ENCODE results near the gene LRMDA.

DNA sequence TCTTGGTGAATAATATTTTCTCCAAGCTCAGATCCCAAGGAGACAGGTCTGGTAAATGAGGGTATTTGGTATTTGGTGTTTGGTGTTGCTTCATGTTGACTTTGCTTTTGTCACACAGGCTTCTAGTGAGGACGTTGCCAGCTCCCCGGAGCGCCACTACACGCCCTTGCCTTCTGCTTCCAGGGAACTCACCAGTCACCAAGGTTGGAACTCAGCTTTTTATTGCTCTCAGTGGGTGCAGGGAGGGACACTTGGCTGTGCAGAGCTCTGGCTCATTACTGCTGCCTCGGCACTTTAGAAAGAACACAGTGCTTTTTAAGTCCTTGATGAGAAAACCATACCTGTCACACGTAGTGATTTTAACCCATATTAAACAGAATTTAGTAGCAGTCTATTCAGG, 892.9 kb downstream of the LRMDA start:
- TF ChIP-seq, protein P1, sequence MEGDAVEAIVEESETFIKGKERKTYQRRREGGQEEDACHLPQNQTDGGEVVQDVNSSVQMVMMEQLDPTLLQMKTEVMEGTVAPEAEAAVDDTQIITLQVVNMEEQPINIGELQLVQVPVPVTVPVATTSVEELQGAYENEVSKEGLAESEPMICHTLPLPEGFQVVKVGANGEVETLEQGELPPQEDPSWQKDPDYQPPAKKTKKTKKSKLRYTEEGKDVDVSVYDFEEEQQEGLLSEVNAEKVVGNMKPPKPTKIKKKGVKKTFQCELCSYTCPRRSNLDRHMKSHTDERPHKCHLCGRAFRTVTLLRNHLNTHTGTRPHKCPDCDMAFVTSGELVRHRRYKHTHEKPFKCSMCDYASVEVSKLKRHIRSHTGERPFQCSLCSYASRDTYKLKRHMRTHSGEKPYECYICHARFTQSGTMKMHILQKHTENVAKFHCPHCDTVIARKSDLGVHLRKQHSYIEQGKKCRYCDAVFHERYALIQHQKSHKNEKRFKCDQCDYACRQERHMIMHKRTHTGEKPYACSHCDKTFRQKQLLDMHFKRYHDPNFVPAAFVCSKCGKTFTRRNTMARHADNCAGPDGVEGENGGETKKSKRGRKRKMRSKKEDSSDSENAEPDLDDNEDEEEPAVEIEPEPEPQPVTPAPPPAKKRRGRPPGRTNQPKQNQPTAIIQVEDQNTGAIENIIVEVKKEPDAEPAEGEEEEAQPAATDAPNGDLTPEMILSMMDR (tag by site-specific recombination; IDR thresholded peaks at IDR 0.05): no peak
- TF ChIP-seq, protein P2, sequence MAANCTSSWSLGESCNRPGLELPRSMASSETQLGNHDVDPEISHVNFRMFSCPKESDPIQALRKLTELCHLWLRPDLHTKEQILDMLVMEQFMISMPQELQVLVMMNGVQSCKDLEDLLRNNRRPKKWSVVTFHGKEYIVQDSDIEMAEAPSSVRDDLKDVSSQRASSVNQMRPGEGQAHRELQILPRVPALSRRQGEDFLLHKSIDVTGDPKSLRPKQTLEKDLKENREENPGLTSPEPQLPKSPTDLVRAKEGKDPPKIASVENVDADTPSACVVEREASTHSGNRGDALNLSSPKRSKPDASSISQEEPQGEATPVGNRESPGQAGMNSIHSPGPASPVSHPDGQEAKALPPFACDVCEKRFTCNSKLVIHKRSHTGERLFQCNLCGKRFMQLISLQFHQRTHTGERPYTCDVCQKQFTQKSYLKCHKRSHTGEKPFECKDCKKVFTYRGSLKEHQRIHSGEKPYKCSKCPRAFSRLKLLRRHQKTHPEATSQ (tag by site-specific recombination; IDR thresholded peaks at IDR 0.05): no peak
- TF ChIP-seq REPIN1 (tag by site-specific recombination; IDR thresholded peaks at IDR 0.05; ENCODE audit: low read depth) (no peak), ZNF121 (tag by site-specific recombination; IDR thresholded peaks at IDR 0.05) (no peak), ZNF623 (tag by site-specific recombination; IDR thresholded peaks at IDR 0.05) (no peak), ZNF114 (tag by site-specific recombination; IDR thresholded peaks at IDR 0.05) (no peak), ZNF184 (tag by site-specific recombination; IDR thresholded peaks at IDR 0.05) (no peak), ZFP3 (tag by site-specific recombination; IDR thresholded peaks at IDR 0.05; ENCODE audit: low read depth) (no peak), ZNF274 (IDR thresholded peaks at IDR 0.05; ENCODE audit: low read length) (no peak), ZNF274 (tag by site-specific recombination; IDR thresholded peaks at IDR 0.05; ENCODE audit: borderline replicate concordance) (no peak)
